PC-9 (cell line): ENCODE results near the gene SLC8A2. TPM values are rescaled to one million over a fixed set of nuclear protein-coding genes. Genes with fewer than 3 reads are reported as not detected.

Source experiments
- BruUV-seq: library from RNA; stranded (reverse); fragments of 400-500 nt; replicated peaks from 2 replicates; lab custom pipeline; 2021; lab: Mats Ljungman, UMichigan
- CTCF ChIA-PET: fragments of 300-600 bp; sonication (Branson Sonifier 250); formaldehyde crosslinking; loops from one replicate; lab custom pipeline; 2022; ENCODE audit warnings: antibody characterized with exemption; lab: Charles Lee
- POLR2A ChIA-PET: fragments of 300-600 bp; sonication (Branson Sonifier 250); formaldehyde crosslinking; loops from one replicate; lab custom pipeline; 2022; ENCODE audit warnings: antibody characterized with exemption; ENCODE audit not compliant: unreplicated experiment; lab: Charles Lee
- DNase-seq, 2 experiments: peaks; one replicate each; pipeline versions ENCODE4 v3.0.0 to v3.0.0-alpha.2; 2015 to 2022; ENCODE audit warnings: mixed read lengths in 1 of 2
- H2AFZ ChIP-seq: fragments of 200-600 bp; sonication (generic); 2 replicates; pipeline ENCODE4 v1.8.1; 2017; ENCODE audit warnings: antibody characterized with exemption
- H3F3A ChIP-seq: fragments of 200-600 bp; sonication (generic); 2 replicates; pipeline ENCODE4 v1.8.1; 2017; ENCODE audit warnings: antibody characterized with exemption, mild to moderate bottlenecking, low read depth; ENCODE audit not compliant: insufficient read depth
- H3K27ac ChIP-seq: fragments of 200-600 bp; sonication (generic); 2 replicates; pipeline ENCODE4 v1.6.1; 2016; ENCODE audit warnings: mixed run types
- H3K27me3 ChIP-seq: fragments of 200-600 bp; sonication (generic); 2 replicates; pipeline ENCODE4 v1.6.1; 2016; ENCODE audit warnings: low read depth, mixed run types; ENCODE audit not compliant: insufficient read depth
- H3K36me3 ChIP-seq: fragments of 200-600 bp; sonication (generic); 2 replicates; pipeline ENCODE4 v1.6.1; 2016; ENCODE audit warnings: low read depth, mixed run types
- H3K4me1 ChIP-seq: fragments of 200-600 bp; sonication (generic); replicated peaks from 2 replicates; pipeline ENCODE4 v1.6.1; 2016; ENCODE audit warnings: mixed run types; ENCODE audit not compliant: insufficient read depth
- H3K4me2 ChIP-seq: fragments of 200-600 bp; sonication (generic); 2 replicates; pipeline ENCODE4 v1.6.1; 2017; ENCODE audit warnings: mixed run types
- H3K4me3 ChIP-seq: fragments of 200-600 bp; sonication (generic); 2 replicates; pipeline ENCODE4 v1.6.1; 2016; ENCODE audit warnings: mixed run types
- H3K79me2 ChIP-seq: fragments of 200-600 bp; sonication (generic); 2 replicates; pipeline ENCODE4 v1.6.1; 2017; ENCODE audit warnings: low read depth, mixed run types
- H3K9me2 ChIP-seq: fragments of 200-600 bp; sonication (generic); 2 replicates; pipeline ENCODE4 v1.8.1; 2017; ENCODE audit warnings: mild to moderate bottlenecking; ENCODE audit not compliant: insufficient read depth
- H3K9me3 ChIP-seq: fragments of 200-600 bp; sonication (generic); 2 replicates; pipeline ENCODE4 v1.8.1; 2016; ENCODE audit warnings: low read depth; ENCODE audit not compliant: insufficient read depth
- H4K20me1 ChIP-seq: fragments of 200-600 bp; sonication (generic); 2 replicates; pipeline ENCODE4 v1.8.1; 2017; ENCODE audit not compliant: insufficient read depth
- EZH2 ChIP-seq: fragments of 200-600 bp; sonication (generic); IDR thresholded peaks from 2 replicates; pipeline ENCODE4 v1.8.0; 2017; ENCODE audit warnings: antibody characterized with exemption, low read depth
- intact Hi-C: fragments of 100-400 bp; cut with micrococcal nuclease; formaldehyde crosslinking; loops from one replicate; pipeline ENCODE4 v1.10.0; 2022; ENCODE audit not compliant: unreplicated experiment
- total RNA-seq: library from RNA; stranded (reverse); gene quantifications from 2 replicates; pipeline ENCODE4 v1.2.3, GENCODE V29; 2021
- TF ChIP-seq, protein P1 (sequence below): fragments of 200-600 bp; sonication (generic); conservative IDR thresholded peaks from 2 replicates; pipeline ENCODE4 v1.6.1; 2017; ENCODE audit warnings: mixed run types, antibody characterized with exemption, mild to moderate bottlenecking, moderate library complexity

The SLC8A2 gene
- total RNA-seq, 1 experiment from 2014 or later, result not detected

DNA sequence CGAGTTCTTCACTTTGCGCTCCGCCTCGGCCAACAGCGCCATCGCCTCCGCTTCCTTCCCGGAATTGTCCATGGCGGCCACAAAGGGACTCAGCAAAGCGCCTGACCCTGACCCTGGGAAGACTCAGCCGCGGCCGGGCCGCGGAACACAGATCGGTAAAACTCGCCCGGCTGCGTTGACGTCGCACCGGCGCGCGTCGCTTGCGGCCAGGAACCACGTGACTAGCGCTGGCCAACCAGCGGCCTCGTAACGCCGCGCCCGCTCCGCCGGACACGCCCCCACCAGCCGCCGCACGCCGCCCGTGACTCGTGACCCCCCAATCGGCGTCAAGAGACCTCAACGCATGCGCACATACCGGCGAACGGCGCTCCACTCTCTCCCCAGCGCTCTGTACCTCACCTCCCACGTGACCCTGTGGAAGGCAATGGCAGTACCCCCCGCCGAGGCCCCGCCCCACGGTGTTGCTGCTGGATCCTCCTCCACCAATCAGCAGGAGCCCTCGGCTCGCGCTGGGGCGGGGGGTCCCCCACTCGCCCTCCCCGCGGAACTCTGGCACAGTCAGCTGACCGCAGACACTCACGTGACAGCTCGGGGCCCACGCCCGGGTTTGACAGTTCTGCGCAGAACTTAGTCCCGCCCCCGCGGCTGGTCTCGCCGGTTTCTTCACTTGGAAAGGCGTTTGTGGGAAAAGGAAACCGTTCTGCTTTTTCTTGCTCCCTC is 43.3 kb upstream of the SLC8A2 start, which contains the start of gene NAPA:
NAPA (minus strand) TSS at position 195 of the 720 bp plus-strand sequence; CDS start at position 72, 123 bp downstream.
- no peaks in the 10 kb centered on the region; the same call in 1 of the 2 replicates for H4K20me1 ChIP-seq
- no peaks in the 10 kb centered on the region for H3K9me2 ChIP-seq

GRCh38 chr19:47514151-47514868 is 42.6 kb upstream of the SLC8A2 start:
- intact Hi-C loops, result loop anchor here (10.0 kb wide), 1 partner anchor 360 kb away; no protein-coding TSS in a partner anchor
- TSS peak; percentile 72 for BruUV-seq
- peak overlapping the region; percentile 99 for H3K4me2 ChIP-seq
- H3K9me2 ChIP-seq, result no peaks in the 10 kb centered on the region
- H3F3A ChIP-seq, result no peaks in the 10 kb centered on the region
- DNase-seq, result no peak
- peak overlapping the region; percentile 94 for H3K4me3 ChIP-seq
- TF ChIP-seq EZH2, result no peak
- TF ChIP-seq, protein P1, sequence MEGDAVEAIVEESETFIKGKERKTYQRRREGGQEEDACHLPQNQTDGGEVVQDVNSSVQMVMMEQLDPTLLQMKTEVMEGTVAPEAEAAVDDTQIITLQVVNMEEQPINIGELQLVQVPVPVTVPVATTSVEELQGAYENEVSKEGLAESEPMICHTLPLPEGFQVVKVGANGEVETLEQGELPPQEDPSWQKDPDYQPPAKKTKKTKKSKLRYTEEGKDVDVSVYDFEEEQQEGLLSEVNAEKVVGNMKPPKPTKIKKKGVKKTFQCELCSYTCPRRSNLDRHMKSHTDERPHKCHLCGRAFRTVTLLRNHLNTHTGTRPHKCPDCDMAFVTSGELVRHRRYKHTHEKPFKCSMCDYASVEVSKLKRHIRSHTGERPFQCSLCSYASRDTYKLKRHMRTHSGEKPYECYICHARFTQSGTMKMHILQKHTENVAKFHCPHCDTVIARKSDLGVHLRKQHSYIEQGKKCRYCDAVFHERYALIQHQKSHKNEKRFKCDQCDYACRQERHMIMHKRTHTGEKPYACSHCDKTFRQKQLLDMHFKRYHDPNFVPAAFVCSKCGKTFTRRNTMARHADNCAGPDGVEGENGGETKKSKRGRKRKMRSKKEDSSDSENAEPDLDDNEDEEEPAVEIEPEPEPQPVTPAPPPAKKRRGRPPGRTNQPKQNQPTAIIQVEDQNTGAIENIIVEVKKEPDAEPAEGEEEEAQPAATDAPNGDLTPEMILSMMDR, result no peak
- no peaks in the 10 kb centered on the region for H3K9me3 ChIP-seq
- no peaks in the 10 kb centered on the region for H3K27me3 ChIP-seq
- H4K20me1 ChIP-seq, result no peaks in the 10 kb centered on the region; the same call in 1 of the 2 replicates
- H3K36me3 ChIP-seq, result no peaks in the 10 kb centered on the region
- H3K4me1 ChIP-seq, result peaks cover 14% of the 10 kb centered on the region
- peaks cover 54% of the 10 kb centered on the region for H3K79me2 ChIP-seq
- peak overlapping the region; percentile 55 for H3K27ac ChIP-seq
- ChIA-PET CTCF (no interaction called here), POLR2A (no interaction called here)
- peak overlapping the region; percentile 94 for H2AFZ ChIP-seq

More for the DNA sequence above, 43.3 kb upstream of the SLC8A2 start, which contains the start of gene NAPA:
- Histone ChIP-seq H3K4me3 (peak within 1 kb of the TSS; percentile 94), H3K27ac (peak within 1 kb of the TSS; percentile 55), H3F3A (no peaks in the 10 kb centered on the region), H3K9me3 (no peaks in the 10 kb centered on the region), H3K27me3 (no peaks in the 10 kb centered on the region), H2AFZ (peak within 1 kb of the TSS; percentile 94), H3K79me2 (peaks cover 47% of the 10 kb centered on the region), H3K4me2 (peak within 1 kb of the TSS; percentile 99), H3K4me1 (peaks cover 14% of the 10 kb centered on the region), H3K36me3 (no peaks in the 10 kb centered on the region)
- no TSS peak for BruUV-seq
- TF ChIP-seq EZH2, result no peak
- TF ChIP-seq, protein P1, result no peak
- ChIA-PET CTCF (interaction anchor here (0.5 to 1.5 kb wide), 6 partner anchors 8 to 1169 kb away, joined by 3 to 11 read pairs (median 5); no protein-coding TSS in a partner anchor), POLR2A (interaction anchor here (0.6 to 1.6 kb wide), 2 partner anchors 85 to 93 kb away, joined by 3 to 4 read pairs; no protein-coding TSS in a partner anchor)
- peak; percentile 99 to 100 for DNase-seq
- intact Hi-C loops, result loop anchor here (1.0 to 10.0 kb wide), 7 partner anchors 31 to 360 kb away; partner anchors contain the start of gene KPTN

- H4K20me1 ChIP-seq, result peaks cover 9% of the 10 kb centered on the region
- no peaks in the 10 kb centered on the region for H3K9me2 ChIP-seq
- H3K79me2 ChIP-seq, result peaks cover 63% of the 10 kb centered on the region
- intact Hi-C loops, result loop anchor here (10.0 kb wide), 1 partner anchor 358 kb away; no protein-coding TSS in a partner anchor
- no peak overlapping the region for H3K27ac ChIP-seq
- H3K4me2 ChIP-seq, result peak overlapping the region; percentile 99
- no peaks in the 10 kb centered on the region for H3K9me3 ChIP-seq
- BruUV-seq, result no TSS peak
- no peaks in the 10 kb centered on the region for H3K36me3 ChIP-seq
- H3K4me3 ChIP-seq, result peak overlapping the region; percentile 94; the same call in 1 of the 2 replicates
- H3F3A ChIP-seq, result no peaks in the 10 kb centered on the region
- H2AFZ ChIP-seq, result no peak overlapping the region
- POLR2A ChIA-PET, result interaction anchor here (0.6 kb wide), 1 partner anchor 87 kb away, joined by 17 read pairs; no protein-coding TSS in a partner anchor
- CTCF ChIA-PET, result no interaction called here
- no peaks in the 10 kb centered on the region for H3K27me3 ChIP-seq
- peaks cover 14% of the 10 kb centered on the region for H3K4me1 ChIP-seq
- TF ChIP-seq, protein P1, result no peak
- no peak for TF ChIP-seq EZH2
- DNase-seq, result no peak
Observed at GRCh38 chr19:47512948-47513319, 41.2 kb upstream of the SLC8A2 start.
